GM18520 (cell line): Measurements from ENCODE around the gene ABI1.
A peak's percentile ranks its signal among the peaks of the same experiment; 100 is the strongest.

Experiments
- ATAC-seq: cut with Tn5 transposase; IDR thresholded peaks from one replicate; pipeline ENCODE4 v1.9.1; 2021; ENCODE audit not compliant: unreplicated experiment

The ABI1 gene

DNA sequence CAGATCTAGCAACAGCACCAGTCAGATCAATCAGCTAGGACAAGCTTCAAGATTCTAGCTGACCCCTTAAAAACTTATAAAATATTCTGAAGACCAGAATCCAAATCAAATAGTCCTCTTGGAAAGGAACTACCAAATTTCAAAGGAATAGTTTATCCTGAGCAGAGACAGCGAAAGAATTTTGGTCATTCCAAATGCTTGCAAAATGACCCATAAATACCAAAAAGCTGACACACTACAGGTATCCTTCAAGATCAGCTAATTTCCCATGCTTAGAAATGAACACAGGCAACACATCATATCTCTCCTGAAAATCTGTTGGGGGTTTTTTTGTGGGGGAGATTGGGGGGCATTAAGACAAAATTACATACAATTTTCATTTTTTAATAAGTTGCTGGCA lies 84.5 kb downstream of the ABI1 start:
- ATAC-seq: no peak

GRCh38 chr10:26773633-26774032 lies 87.1 kb downstream of the ABI1 start:
- no peak for ATAC-seq

GRCh38 chr10:26770069-26770468 lies 90.7 kb downstream of the ABI1 start:
- no peak for ATAC-seq

- no peak for ATAC-seq
Measured at GRCh38 chr10:26765549-26765948, 95.2 kb downstream of the ABI1 start.

GRCh38 chr10:26759008-26759407 lies 101.8 kb downstream of the ABI1 start:
- no peak for ATAC-seq

GRCh38 chr10:26755443-26755903 lies 105.3 kb downstream of the ABI1 start:
- peak; percentile 80 for ATAC-seq

DNA sequence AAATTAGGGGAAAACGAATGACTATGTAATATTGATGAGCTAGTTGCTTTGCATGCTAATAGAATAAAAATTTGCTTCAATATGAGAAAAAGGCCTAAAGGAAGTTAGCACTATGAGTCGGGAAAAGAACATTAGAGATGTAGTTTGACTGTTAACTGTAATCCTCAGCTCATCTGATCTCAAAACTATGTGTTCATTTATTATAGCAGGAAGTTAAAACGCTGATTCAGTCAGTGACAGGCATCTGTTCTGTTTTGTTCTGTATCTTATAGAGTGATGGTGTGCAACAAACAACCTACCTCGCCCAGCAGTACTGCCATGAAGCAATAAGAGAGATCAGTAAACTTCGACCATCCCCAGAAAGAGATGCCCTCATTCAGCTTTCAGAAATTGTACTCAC lies 114.7 kb downstream of the ABI1 start:
- ATAC-seq: no peak

GRCh38 chr10:26743841-26744240 lies 116.9 kb downstream of the ABI1 start:
- no peak for ATAC-seq

DNA sequence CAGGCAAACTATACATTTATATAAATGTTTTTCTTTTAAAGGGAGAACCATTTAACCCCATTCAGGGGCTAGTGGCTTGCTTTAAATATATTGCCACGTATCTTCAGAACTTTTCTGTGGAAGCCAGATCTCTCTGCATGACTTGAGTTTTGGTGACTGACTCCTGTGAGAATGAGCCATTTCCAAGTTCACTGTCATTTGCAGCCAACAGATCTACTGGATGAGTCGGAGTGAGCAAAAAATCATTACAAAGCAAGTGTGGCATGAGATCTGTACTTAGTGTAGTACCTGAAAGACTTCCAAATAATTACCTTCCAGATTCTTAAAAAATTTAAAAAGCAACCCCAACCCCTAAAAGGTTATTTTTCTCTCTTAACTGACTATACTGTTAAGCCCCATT lies 117.7 kb downstream of the ABI1 start:
- ATAC-seq: no peak

GRCh38 chr10:26741368-26741767 lies 119.4 kb downstream of the ABI1 start:
- no peak for ATAC-seq

GRCh38 chr10:26739071-26739631 lies 121.6 kb downstream of the ABI1 start:
- peak; percentile 30 for ATAC-seq

- no peak for ATAC-seq
Measured at GRCh38 chr10:26738301-26738911, 122.4 kb downstream of the ABI1 start.

GRCh38 chr10:26737730-26738129 lies 123.0 kb downstream of the ABI1 start:
- ATAC-seq: peak; percentile 66

DNA sequence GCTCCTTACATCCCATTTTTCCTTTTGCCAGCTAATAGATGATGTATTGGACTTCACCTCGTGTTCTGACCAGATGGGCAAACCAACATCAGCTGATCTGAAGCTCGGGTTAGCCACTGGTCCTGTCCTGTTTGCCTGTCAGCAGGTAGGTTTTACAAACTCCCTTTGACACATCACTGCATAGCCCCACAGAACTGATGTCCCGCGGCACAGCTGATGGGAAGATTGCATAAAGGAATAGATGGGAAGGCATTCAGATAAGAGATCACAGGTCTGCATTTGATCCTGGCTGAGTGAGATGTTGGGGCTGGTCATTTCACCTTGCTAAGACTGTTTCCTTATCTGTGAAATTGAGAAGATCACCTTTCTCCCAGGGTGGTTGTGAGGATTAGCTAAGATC lies 125.3 kb downstream of the ABI1 start:
- ATAC-seq: no peak

DNA sequence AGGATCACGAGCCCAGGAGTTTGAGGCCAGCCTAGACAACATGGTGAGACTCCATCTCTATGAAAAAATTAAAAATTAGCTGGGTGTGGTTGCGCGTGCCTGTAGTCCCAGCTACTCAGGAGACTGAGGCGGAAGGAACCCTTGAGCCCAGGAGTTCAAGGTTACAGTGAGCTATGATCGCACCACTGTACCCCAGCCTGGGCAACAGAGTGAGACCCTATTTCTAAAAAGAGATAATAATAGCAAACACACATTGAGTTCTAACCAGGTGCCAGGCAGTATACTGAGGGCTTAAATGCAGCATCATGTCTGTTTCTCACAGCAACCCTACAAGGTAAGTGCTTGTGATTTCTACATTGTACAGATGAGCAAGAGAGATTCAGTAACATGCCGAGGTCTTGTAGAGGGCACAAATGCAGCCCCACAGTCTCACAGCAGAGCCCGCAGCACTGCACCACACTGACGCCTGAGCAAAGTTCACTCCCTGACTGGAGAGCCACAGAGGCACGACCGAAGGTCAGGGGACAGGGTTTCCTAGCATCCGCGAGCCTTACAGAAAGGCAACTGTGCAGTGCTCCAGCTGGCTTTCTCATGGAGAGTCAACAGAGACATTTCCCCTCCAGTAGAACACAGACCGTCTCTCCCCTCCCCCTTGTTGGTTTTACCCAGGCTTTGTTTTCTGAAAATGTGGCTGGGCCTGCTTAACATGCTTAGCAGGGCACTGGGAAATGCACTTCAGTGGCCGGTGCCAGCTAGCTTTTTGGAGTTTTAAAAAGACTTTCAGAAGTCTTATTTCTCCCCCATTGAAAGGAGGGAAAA lies 126.8 kb downstream of the ABI1 start:
- no peak for ATAC-seq

- ATAC-seq: no peak
Measured at GRCh38 chr10:26730552-26730951, 130.2 kb downstream of the ABI1 start.

GRCh38 chr10:26729395-26729794 lies 131.4 kb downstream of the ABI1 start:
- ATAC-seq: no peak

DNA sequence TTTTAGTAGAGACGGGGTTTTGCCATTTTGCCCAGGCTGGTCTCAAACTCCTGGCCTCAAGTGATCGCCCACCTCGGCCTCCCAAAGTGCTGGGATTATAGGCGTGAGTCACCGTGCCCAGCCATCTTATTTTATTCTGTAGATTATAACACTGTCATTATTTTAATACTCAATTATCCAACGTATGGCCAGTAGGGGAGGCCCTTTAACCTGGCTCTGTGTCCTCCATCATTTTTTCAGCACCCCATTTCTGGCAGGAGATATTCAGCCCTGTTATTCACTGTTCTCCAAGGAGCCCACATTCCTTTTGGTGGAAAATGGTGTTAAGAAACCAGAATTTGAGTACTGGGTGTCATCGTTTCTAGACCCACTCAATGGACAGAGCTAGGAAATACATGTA lies 131.8 kb downstream of the ABI1 start:
- no peak for ATAC-seq

DNA sequence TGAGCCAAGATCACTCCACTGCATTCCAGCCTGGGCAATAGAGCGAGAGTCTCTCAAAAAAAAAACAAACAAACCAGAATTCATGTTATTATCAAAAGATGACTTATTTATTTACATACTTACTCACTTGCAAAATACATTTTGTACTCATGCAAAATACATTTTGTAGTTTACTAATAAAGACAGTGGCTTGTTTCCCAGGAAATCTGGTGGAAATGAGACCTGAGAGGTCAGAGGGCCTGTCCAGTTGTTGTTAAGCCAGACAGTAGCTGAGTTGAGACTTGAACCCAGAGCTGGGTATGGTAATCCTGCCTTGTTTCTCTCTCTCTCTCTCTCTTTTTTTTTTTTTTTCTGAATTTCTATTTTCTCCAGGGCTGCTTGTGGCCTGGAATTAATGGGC lies 133.8 kb downstream of the ABI1 start:
- no peak for ATAC-seq

DNA sequence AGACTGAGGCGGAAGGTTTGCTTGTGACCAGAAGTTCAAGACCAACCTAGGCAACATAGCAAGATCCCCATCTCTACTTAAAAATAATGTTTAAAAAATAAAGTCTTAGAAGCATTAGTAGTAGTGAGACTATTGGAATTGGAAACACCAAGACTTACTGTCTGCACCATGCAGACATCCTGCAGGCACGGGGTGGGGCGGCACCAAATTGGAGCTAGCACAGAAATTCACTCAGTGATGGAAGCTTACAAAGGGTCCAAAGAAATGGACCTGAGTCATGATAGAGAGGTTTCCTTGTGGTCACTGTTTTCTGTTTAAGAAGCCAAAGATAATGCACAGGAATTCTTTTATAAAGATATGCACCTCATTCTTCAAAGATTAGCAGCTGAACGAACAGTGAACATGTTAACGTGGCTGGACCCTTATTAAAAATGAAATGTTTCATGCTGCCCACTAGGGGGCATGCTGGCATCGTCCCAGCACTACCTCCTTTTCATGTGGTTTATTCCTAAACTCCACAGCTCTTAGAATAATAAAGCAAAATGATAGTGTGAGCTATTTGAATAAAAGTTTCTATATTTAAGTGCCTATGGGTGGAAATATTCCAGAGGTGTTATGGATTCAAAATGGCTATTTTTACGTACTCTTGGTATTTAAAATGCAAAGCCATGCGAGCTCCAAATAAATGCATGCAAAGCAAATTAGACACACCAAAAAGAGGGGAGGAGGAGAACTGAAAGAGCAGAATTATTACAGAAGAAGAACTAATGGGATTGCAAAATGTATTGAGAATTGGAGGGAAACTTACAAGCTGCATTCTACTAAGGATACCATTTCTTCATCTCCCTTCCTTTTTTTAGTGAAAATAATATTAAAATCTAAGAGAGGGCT lies 134.7 kb downstream of the ABI1 start:
- peak; percentile 45 for ATAC-seq

DNA sequence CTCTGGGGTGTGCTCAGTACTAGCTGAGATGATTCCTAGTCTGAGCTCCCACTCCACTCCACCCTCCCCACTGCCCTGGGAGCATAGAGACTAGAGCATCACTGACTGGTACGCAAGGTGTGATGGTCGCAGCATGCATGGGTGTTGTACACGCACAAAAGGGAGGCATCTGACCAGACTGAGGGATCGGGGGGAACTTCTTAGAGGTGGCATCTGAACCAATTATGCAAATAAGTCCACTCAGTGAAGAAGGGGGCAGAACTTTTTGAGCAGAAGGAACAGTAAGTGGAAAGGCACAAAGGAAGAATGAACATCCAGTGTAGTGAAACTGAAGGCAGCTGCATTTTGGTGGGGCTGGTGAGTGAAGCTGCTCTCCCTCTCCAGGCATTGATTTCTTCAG lies 137.7 kb downstream of the ABI1 start:
- ATAC-seq: no peak
